Endothelial cell (in vitro differentiated cells): ENCODE measurements around the gene PCSK5. TPM values are rescaled to one million over a fixed set of nuclear protein-coding genes. Genes with fewer than 3 reads are reported as not detected.

ENCODE experiments used
- DNase-seq: peaks from one replicate; pipeline ENCODE4 v3.0.0; 2021; ENCODE audit warnings: low spot score
- H3K27ac Mint-ChIP-seq: one replicate; pipeline ENCODE4 v1.8.0; 2021; ENCODE audit warnings: mixed read lengths, inconsistent platforms; ENCODE audit not compliant: unreplicated experiment
- H3K27me3 Mint-ChIP-seq: one replicate; pipeline ENCODE4 v1.8.0; 2021; ENCODE audit warnings: mild to moderate bottlenecking, moderate library complexity, mixed read lengths, inconsistent platforms; ENCODE audit not compliant: unreplicated experiment
- H3K36me3 Mint-ChIP-seq: one replicate; pipeline ENCODE4 v1.8.0; 2021; ENCODE audit warnings: mild to moderate bottlenecking, low read depth, mixed read lengths, inconsistent platforms; ENCODE audit not compliant: unreplicated experiment
- H3K4me1 Mint-ChIP-seq: one replicate; pipeline ENCODE4 v1.8.0; 2021; ENCODE audit warnings: mild to moderate bottlenecking, mixed read lengths, inconsistent platforms; ENCODE audit not compliant: unreplicated experiment
- H3K4me3 Mint-ChIP-seq: one replicate; pipeline ENCODE4 v1.8.0; 2021; ENCODE audit warnings: mild to moderate bottlenecking, mixed read lengths, inconsistent platforms; ENCODE audit not compliant: unreplicated experiment
- H3K9me3 Mint-ChIP-seq: one replicate; pipeline ENCODE4 v1.8.0; 2021; ENCODE audit warnings: mixed read lengths, inconsistent platforms; ENCODE audit not compliant: unreplicated experiment
- CTCF ChIP-seq: fragments of 200-600 bp; sonication (generic); IDR thresholded peaks from one replicate; pipeline ENCODE4 v1.5.0; 2021; ENCODE audit warnings: antibody characterized with exemption; ENCODE audit not compliant: unreplicated experiment
- total RNA-seq: library from RNA; stranded (reverse); fragmentation: NEBNext Ultra II Directional; extraction: Animal tissue kit (Norgen Biotek cat#: 25700); gene quantifications from one replicate; pipeline ENCODE4 v1.2.1, GENCODE V29; 2021; ENCODE audit not compliant: unreplicated experiment

Gene PCSK5
- total RNA-seq, 1 donor from 2014 or later, result 3.1 TPM

- H3K36me3 Mint-ChIP-seq, result peaks cover 4% of the 10 kb centered on the region
- H3K4me3 Mint-ChIP-seq, result no peak overlapping the region
- no peak for TF ChIP-seq CTCF
- no peak overlapping the region for H3K27ac Mint-ChIP-seq
- H3K27me3 Mint-ChIP-seq, result no peaks in the 10 kb centered on the region
- DNase-seq, result no peak
- H3K9me3 Mint-ChIP-seq, result no peaks in the 10 kb centered on the region
- H3K4me1 Mint-ChIP-seq, result no peaks in the 10 kb centered on the region
Measured at GRCh38 chr9:76032038-76032796, 141.7 kb downstream of the PCSK5 start.

GRCh38 chr9:76032797-76033373 lies 142.4 kb downstream of the PCSK5 start:
- no peak for TF ChIP-seq CTCF
- Mint-ChIP-seq H3K9me3 (no peaks in the 10 kb centered on the region), H3K36me3 (peaks cover 4% of the 10 kb centered on the region), H3K4me1 (no peaks in the 10 kb centered on the region), H3K27me3 (no peaks in the 10 kb centered on the region), H3K27ac (no peak overlapping the region), H3K4me3 (no peak overlapping the region)
- no peak for DNase-seq

- no peak for DNase-seq
- Mint-ChIP-seq H3K27me3 (no peaks in the 10 kb centered on the region), H3K36me3 (no peaks in the 10 kb centered on the region), H3K9me3 (no peaks in the 10 kb centered on the region), H3K27ac (no peak overlapping the region), H3K4me3 (no peak overlapping the region), H3K4me1 (no peaks in the 10 kb centered on the region)
- TF ChIP-seq CTCF, result no peak
Measured at GRCh38 chr9:76034049-76034448, 143.6 kb downstream of the PCSK5 start.

GRCh38 chr9:76036762-76037161 lies 146.3 kb downstream of the PCSK5 start:
- no peak for TF ChIP-seq CTCF
- H3K27me3 Mint-ChIP-seq, result no peaks in the 10 kb centered on the region
- no peaks in the 10 kb centered on the region for H3K4me1 Mint-ChIP-seq
- H3K9me3 Mint-ChIP-seq, result no peaks in the 10 kb centered on the region
- no peaks in the 10 kb centered on the region for H3K36me3 Mint-ChIP-seq
- no peak overlapping the region for H3K4me3 Mint-ChIP-seq
- DNase-seq, result no peak
- H3K27ac Mint-ChIP-seq, result no peak overlapping the region

GRCh38 chr9:76037587-76038225 lies 147.2 kb downstream of the PCSK5 start:
- Mint-ChIP-seq H3K4me3 (no peak overlapping the region), H3K9me3 (no peaks in the 10 kb centered on the region), H3K4me1 (no peaks in the 10 kb centered on the region), H3K36me3 (no peaks in the 10 kb centered on the region), H3K27me3 (no peaks in the 10 kb centered on the region), H3K27ac (no peak overlapping the region)
- no peak for TF ChIP-seq CTCF
- no peak for DNase-seq
